Caco-2 (cell line): ENCODE measurements around the gene ST6GALNAC3. TPM values are rescaled to one million over a fixed set of nuclear protein-coding genes. Genes with fewer than 3 reads are reported as not detected.

Experiments used
- BruUV-seq: library from RNA; stranded (reverse); fragments of 400-500 nt; replicated peaks from 2 replicates; lab custom pipeline; 2021; lab: Mats Ljungman, UMichigan
- CTCF ChIA-PET: fragments of 300-600 bp; sonication (Branson Sonifier 250); formaldehyde crosslinking; loops from one replicate; lab custom pipeline; 2022; ENCODE audit warnings: antibody characterized with exemption; lab: Charles Lee
- POLR2A ChIA-PET: fragments of 300-600 bp; sonication (Branson Sonifier 250); formaldehyde crosslinking; loops from one replicate; lab custom pipeline; 2022; ENCODE audit warnings: antibody characterized with exemption; lab: Charles Lee
- DNase-seq, 2 experiments: peaks; one replicate each; pipeline versions ENCODE4 v3.0.0 to v3.0.0-alpha.2; 2020 to 2022
- H3K27me3 ChIP-seq: replicated peaks from 2 replicates; pipeline ENCODE4 v1.6.0; 2011; ENCODE audit warnings: low read length; ENCODE audit not compliant: control insufficient read depth, insufficient read depth
- H3K36me3 ChIP-seq: 2 replicates; pipeline ENCODE4 v1.5.1; 2011; ENCODE audit warnings: low read length; ENCODE audit not compliant: control insufficient read depth, insufficient read depth
- H3K4me1 ChIP-seq: fragments of 250-450 bp; sonication (Bioruptor Pico); 2 replicates; pipeline ENCODE4 v1.5.1; 2020; ENCODE audit warnings: mild to moderate bottlenecking
- H3K4me3 ChIP-seq: 2 replicates; pipeline ENCODE4 v1.5.1; 2011; ENCODE audit warnings: low read depth, mild to moderate bottlenecking, control low read depth, low read length
- H3K9me3 ChIP-seq: fragments of 250-450 bp; sonication (Bioruptor Pico); 2 replicates; pipeline ENCODE4 v1.5.1; 2020; ENCODE audit warnings: mild to moderate bottlenecking, moderate library complexity
- H3K27ac Mint-ChIP-seq: one replicate; pipeline ENCODE4 v1.8.0; 2022; ENCODE audit warnings: mixed read lengths; ENCODE audit not compliant: unreplicated experiment
- H3K27me3 Mint-ChIP-seq: one replicate; pipeline ENCODE4 v1.8.0; 2022; ENCODE audit warnings: mixed read lengths; ENCODE audit not compliant: insufficient read depth, unreplicated experiment
- H3K36me3 Mint-ChIP-seq: one replicate; pipeline ENCODE4 v1.8.0; 2022; ENCODE audit warnings: mild to moderate bottlenecking, mixed read lengths; ENCODE audit not compliant: insufficient read depth, unreplicated experiment
- H3K4me1 Mint-ChIP-seq: one replicate; pipeline ENCODE4 v1.8.0; 2022; ENCODE audit warnings: low read depth, mixed read lengths; ENCODE audit not compliant: unreplicated experiment
- H3K4me3 Mint-ChIP-seq: one replicate; pipeline ENCODE4 v1.8.0; 2022; ENCODE audit warnings: mild to moderate bottlenecking, moderate library complexity, mixed read lengths; ENCODE audit not compliant: unreplicated experiment
- H3K9me3 Mint-ChIP-seq: one replicate; pipeline ENCODE4 v1.8.0; 2022; ENCODE audit warnings: mixed read lengths; ENCODE audit not compliant: unreplicated experiment
- intact Hi-C: fragments of 100-400 bp; cut with micrococcal nuclease; formaldehyde crosslinking; loops from one replicate; pipeline ENCODE4 v1.10.0; 2022; ENCODE audit not compliant: unreplicated experiment
- total RNA-seq: library from RNA; stranded (reverse); gene quantifications from 2 replicates; pipeline ENCODE4 v1.2.3, GENCODE V29; 2022
- TF ChIP-seq, protein P1 (sequence below), 2 experiments: fragments of 200-600 bp in 1 of 2; IDR thresholded peaks; 1 replicate in 1 of 2; 2 replicates in 1 of 2; pipeline versions ENCODE4 v1.5.1 to v1.8.0; 2011 to 2022; ENCODE audit warnings: antibody characterized with exemption in 1 of 2, control low read depth in 1 of 2, inconsistent platforms in 1 of 2, low read depth in 1 of 2, low read length in 1 of 2, mild to moderate bottlenecking in 1 of 2, moderate library complexity in 1 of 2; ENCODE audit not compliant: insufficient read depth in 1 of 2, severe bottlenecking in 1 of 2, unreplicated experiment in 1 of 2

Gene ST6GALNAC3
- total RNA-seq, 1 experiment from 2014 or later = 16.0 TPM

DNA sequence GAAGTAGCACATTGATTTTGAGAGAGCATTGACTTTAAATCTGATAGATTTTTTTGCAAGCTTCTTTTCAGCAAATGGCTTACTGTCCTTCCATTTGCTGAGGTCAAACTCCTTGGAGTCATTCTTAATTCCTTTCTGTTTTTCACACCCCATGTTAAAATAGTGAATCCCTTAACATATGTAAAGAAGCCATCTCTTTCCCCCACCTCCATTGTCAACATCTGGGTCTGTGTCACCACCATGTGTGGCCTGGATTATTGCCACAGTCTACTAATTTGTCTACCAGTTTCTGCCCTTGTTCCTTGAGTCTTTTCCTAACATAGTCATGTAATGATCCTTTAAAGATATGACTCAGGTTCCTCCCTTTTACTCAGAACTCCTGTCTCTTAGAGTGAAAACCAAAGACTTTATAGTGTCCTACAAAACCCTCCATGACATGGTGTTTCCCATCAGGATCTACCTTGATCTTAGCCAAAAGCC, 104.7 kb downstream of the ST6GALNAC3 start:
- Mint-ChIP-seq H3K27ac (no peak overlapping the region), H3K4me1 (no peaks in the 10 kb centered on the region), H3K36me3 (no peaks in the 10 kb centered on the region), H3K9me3 (no peaks in the 10 kb centered on the region), H3K27me3 (no peaks in the 10 kb centered on the region), H3K4me3 (no peak overlapping the region)
- intact Hi-C loops = no loop called here
- CTCF ChIA-PET = no interaction called here
- no TSS peak for BruUV-seq
- no peaks in the 10 kb centered on the region for H3K36me3 ChIP-seq
- POLR2A ChIA-PET = no interaction called here
- H3K27me3 ChIP-seq = no peaks in the 10 kb centered on the region
- no peaks in the 10 kb centered on the region for H3K9me3 ChIP-seq
- no peak for DNase-seq
- H3K4me1 ChIP-seq = no peaks in the 10 kb centered on the region
- no peak overlapping the region for H3K4me3 ChIP-seq
- TF ChIP-seq, protein P1, sequence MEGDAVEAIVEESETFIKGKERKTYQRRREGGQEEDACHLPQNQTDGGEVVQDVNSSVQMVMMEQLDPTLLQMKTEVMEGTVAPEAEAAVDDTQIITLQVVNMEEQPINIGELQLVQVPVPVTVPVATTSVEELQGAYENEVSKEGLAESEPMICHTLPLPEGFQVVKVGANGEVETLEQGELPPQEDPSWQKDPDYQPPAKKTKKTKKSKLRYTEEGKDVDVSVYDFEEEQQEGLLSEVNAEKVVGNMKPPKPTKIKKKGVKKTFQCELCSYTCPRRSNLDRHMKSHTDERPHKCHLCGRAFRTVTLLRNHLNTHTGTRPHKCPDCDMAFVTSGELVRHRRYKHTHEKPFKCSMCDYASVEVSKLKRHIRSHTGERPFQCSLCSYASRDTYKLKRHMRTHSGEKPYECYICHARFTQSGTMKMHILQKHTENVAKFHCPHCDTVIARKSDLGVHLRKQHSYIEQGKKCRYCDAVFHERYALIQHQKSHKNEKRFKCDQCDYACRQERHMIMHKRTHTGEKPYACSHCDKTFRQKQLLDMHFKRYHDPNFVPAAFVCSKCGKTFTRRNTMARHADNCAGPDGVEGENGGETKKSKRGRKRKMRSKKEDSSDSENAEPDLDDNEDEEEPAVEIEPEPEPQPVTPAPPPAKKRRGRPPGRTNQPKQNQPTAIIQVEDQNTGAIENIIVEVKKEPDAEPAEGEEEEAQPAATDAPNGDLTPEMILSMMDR (IDR thresholded peaks at IDR 0.05; ENCODE audit: insufficient read depth in 1 of 2, low read depth in 1 of 2, low read length in 1 of 2, severe bottlenecking in 1 of 2, unreplicated experiment in 1 of 2) = no peak

DNA sequence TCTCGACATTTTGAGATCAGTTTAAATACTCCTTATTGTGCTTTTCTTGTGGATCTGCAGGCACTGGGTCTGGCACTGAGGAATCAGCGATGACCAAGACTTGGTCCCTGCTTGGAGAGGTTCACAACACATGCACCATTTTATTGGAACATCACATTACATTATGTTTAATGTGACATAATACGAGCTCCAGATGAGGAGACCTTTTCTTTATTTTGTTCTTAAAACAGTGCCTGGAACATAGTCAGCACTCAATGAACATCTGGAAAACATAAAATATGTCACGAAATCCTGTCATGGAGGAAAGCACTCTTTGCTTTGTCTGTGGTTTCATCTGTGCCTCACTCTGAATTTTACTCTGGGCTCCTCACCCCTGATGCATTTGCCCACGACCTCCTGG, 110.7 kb downstream of the ST6GALNAC3 start:
- no peaks in the 10 kb centered on the region for H3K9me3 Mint-ChIP-seq
- H3K27me3 Mint-ChIP-seq = no peaks in the 10 kb centered on the region
- intact Hi-C loops = no loop called here
- H3K4me1 ChIP-seq = no peaks in the 10 kb centered on the region
- no peak overlapping the region for H3K4me3 ChIP-seq
- POLR2A ChIA-PET = no interaction called here
- no peaks in the 10 kb centered on the region for H3K9me3 ChIP-seq
- H3K4me3 Mint-ChIP-seq = no peak overlapping the region
- no peak overlapping the region for H3K27ac Mint-ChIP-seq
- H3K36me3 ChIP-seq = no peaks in the 10 kb centered on the region
- no peaks in the 10 kb centered on the region for H3K4me1 Mint-ChIP-seq
- TF ChIP-seq, protein P1 (IDR thresholded peaks at IDR 0.05; ENCODE audit: insufficient read depth in 1 of 2, low read depth in 1 of 2, low read length in 1 of 2, severe bottlenecking in 1 of 2, unreplicated experiment in 1 of 2) = no peak
- CTCF ChIA-PET = no interaction called here
- DNase-seq = no peak
- H3K27me3 ChIP-seq = no peaks in the 10 kb centered on the region
- BruUV-seq = no TSS peak
- H3K36me3 Mint-ChIP-seq = peaks cover 6% of the 10 kb centered on the region

DNA sequence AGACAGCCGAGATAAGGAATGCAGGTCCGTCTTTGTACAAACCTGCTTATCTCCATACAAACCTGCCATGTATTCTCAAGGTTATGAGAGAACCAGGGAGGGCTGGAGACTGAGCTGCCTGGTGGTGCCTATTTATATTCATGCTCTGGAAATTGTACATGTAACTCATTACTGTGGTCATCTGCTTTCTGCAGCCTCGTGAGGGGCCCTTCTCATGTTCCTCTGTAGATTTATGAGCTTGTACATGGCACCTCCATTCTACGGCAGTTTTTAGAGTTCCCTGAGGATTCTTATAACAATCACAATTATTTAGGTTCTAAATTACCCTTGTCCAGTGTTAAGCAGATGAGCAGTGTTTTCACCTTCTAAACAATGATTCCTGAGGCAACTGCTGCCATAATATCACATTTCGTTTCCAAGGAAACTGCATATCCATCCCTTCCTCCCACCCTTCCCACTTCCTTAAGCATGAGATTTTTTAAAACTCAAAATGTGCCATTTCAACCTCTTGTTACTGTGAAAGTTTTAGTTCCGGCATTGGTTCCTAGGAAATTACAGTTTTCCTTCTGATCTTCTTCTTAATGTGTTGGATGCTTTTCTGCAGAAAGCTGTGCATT, 112.1 kb downstream of the ST6GALNAC3 start:
- H3K4me1 ChIP-seq = no peaks in the 10 kb centered on the region
- Mint-ChIP-seq H3K4me3 (no peak overlapping the region), H3K27me3 (no peaks in the 10 kb centered on the region), H3K4me1 (no peaks in the 10 kb centered on the region), H3K27ac (no peak overlapping the region), H3K9me3 (no peaks in the 10 kb centered on the region), H3K36me3 (peaks cover 6% of the 10 kb centered on the region)
- TF ChIP-seq, protein P1 (IDR thresholded peaks at IDR 0.05; ENCODE audit: insufficient read depth in 1 of 2, low read depth in 1 of 2, low read length in 1 of 2, severe bottlenecking in 1 of 2, unreplicated experiment in 1 of 2) = no peak
- no TSS peak for BruUV-seq
- H3K27me3 ChIP-seq = no peaks in the 10 kb centered on the region
- ChIA-PET POLR2A (no interaction called here), CTCF (no interaction called here)
- H3K9me3 ChIP-seq = no peaks in the 10 kb centered on the region
- intact Hi-C loops = no loop called here
- no peak for DNase-seq
- no peaks in the 10 kb centered on the region for H3K36me3 ChIP-seq
- no peak overlapping the region for H3K4me3 ChIP-seq
